Aortic smooth muscle cell (primary cell): ENCODE results near the gene GSPT1. TPM values are rescaled to one million over a fixed set of nuclear protein-coding genes. Genes with fewer than 3 reads are reported as not detected.

Source experiments
- total RNA-seq: library from RNA; depleted of rRNA; stranded (reverse); fragments of >200 nt; gene quantifications from 2 replicates; pipeline ENCODE4 v1.2.3, GENCODE V29; 2014

The GSPT1 gene
- total RNA-seq = 54.3 and 64.2 TPM in 2 replicates

GRCh38 chr16:11915644-11916523, at the start of gene GSPT1:
TSS of gene GSPT1 (minus strand) at chr16:11915956. CDS start at chr16:11915720, 236 bp downstream.

GRCh38 chr16:11964761-11965551, 49.2 kb upstream of the GSPT1 start, which contains the start of gene TNFRSF17:
TSS of gene TNFRSF17 (plus strand) at chr16:11965210. CDS start at chr16:11965325, 115 bp downstream.

GRCh38 chr16:11941945-11942344, 26.2 kb upstream of the GSPT1 start, which contains the start of gene NPIPB2:
TSS of gene NPIPB2 (minus strand) at chr16:11942045. CDS start at chr16:11942045, 0 bp downstream.

GRCh38 chr16:11851294-11852091, 64.3 kb downstream of the GSPT1 start, which contains the start of gene RSL1D1:
TSS of gene RSL1D1 (minus strand) at chr16:11851542. CDS start at chr16:11851512, 30 bp downstream.

Other genes with a start within 250 kb of the GSPT1 start
- gene SNN, start 247.5 kb downstream of the GSPT1 start, total RNA-seq = 16.2 and 24.3 TPM in 2 replicates
- 24.4 and 35.5 TPM in 2 replicates for gene TXNDC11, start 173.1 kb downstream of the GSPT1 start, total RNA-seq
- 37.1 and 45.1 TPM in 2 replicates for gene ZC3H7A, start 118.7 kb downstream of the GSPT1 start, total RNA-seq
- gene RSL1D1, start 64.4 kb downstream of the GSPT1 start, total RNA-seq = 65.7 and 69.8 TPM in 2 replicates
- 3.7 and 6.6 TPM in 2 replicates for gene NPIPB2, start 26.1 kb upstream of the GSPT1 start, total RNA-seq
- not detected in 2 replicates for gene TNFRSF17, start 49.3 kb upstream of the GSPT1 start, total RNA-seq
- gene SNX29, start 60.8 kb upstream of the GSPT1 start, total RNA-seq = 14.4 and 17.3 TPM in 2 replicates